Measurements from ENCODE around the gene ENTPD8. TPM values are rescaled to one million over a fixed set of nuclear protein-coding genes. Genes with fewer than 3 reads are reported as not detected.

Gene ENTPD8
- total RNA-seq, 1 donor: not detected

DNA sequence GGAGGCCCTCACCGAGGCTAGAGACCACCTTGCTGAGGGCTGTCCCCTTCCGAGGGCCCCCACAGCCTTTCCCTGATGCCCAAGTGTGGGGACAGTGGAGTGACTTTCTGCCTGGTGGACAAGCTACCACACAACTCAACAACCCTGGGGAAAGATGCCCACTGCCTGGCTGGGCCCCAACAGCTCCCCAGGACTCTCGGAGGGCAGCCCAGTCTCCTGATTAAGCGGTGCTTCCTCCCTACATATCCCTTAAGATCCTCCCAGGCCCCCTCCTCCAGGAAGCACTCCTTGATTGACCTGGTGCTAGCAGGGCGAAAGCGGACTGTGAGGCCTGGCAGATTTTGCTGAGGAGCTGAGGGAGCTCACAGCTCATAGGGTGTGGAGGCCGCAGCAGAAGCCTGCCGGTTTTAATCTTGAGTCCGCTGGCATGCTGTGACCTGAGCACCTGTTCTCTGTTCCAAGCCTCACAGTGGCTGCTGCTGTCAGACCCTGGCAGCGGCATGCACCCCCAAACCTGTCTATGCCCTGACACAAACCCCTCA is 15.8 kb upstream of the ENTPD8 start:
- H3K36me3 ChIP-seq (ENCODE audit: insufficient read depth, low read length): peaks cover 23% of the 10 kb centered on the region
- peaks cover 31% of the 10 kb centered on the region for H3K4me1 ChIP-seq (ENCODE audit: insufficient read depth, low read length)

DNA sequence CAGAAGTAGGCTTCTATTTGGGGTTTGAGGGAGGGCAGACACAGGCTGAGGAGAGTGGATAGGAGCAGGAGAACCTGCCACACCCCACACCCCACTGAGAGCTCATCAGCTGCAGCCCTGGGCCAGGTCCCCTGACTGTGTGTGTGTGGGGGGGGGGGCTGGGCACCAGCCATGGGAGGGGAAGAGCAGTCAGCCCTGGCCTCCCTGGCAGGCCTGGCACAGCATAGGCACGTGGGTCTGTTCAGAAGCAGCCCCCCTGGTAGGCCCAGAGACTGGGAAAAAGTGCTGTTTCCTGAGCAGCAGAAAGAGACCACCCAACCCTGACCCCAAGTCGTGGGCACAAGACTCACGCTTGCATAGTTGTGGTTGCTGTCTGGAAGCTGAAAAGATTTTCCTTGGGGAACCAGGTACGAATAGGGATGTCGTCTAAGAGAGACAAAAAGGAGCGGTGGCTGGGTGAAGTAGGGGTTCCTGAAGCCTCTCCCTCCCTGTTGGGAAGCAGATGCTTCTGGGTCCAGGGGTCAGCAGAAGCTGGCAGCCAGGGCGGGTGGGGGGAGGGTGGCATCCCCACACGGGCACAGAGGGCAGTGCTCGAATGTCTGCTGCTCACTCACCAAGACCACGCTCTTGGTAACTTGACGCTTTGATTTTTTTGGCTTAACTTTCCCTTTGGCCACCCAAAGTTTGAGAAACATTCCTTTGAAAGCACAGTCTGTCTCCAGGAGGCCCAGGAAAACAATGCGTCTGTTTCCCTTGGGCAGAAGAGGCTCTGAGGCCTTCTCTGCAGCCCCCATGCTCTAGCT is 15.1 kb upstream of the ENTPD8 start:
- peak; percentile 98 for DNase-seq (ENCODE audit: insufficient read length, low spot score, missing footprints)
- peaks cover 23% of the 10 kb centered on the region for H3K36me3 ChIP-seq (ENCODE audit: insufficient read depth, low read length)

More for the DNA sequence above, 15.8 kb upstream of the ENTPD8 start:
- no peaks in the 10 kb centered on the region for H3K9me3 ChIP-seq (ENCODE audit: low read depth, low read length)
- peak overlapping the region; percentile 31 for H3K4me3 ChIP-seq (ENCODE audit: insufficient read depth, low read length)
- H3K4me2 ChIP-seq (ENCODE audit: insufficient read depth, low read length): peak overlapping the region; percentile 48
- peaks cover 11% of the 10 kb centered on the region for H3K79me2 ChIP-seq (ENCODE audit: insufficient read depth, low read length)
- TF ChIP-seq, protein P1, sequence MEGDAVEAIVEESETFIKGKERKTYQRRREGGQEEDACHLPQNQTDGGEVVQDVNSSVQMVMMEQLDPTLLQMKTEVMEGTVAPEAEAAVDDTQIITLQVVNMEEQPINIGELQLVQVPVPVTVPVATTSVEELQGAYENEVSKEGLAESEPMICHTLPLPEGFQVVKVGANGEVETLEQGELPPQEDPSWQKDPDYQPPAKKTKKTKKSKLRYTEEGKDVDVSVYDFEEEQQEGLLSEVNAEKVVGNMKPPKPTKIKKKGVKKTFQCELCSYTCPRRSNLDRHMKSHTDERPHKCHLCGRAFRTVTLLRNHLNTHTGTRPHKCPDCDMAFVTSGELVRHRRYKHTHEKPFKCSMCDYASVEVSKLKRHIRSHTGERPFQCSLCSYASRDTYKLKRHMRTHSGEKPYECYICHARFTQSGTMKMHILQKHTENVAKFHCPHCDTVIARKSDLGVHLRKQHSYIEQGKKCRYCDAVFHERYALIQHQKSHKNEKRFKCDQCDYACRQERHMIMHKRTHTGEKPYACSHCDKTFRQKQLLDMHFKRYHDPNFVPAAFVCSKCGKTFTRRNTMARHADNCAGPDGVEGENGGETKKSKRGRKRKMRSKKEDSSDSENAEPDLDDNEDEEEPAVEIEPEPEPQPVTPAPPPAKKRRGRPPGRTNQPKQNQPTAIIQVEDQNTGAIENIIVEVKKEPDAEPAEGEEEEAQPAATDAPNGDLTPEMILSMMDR (IDR thresholded peaks at IDR 0.05; ENCODE audit: extremely low read depth, low read depth, low read length): no peak
- no peak overlapping the region for H2AFZ ChIP-seq (ENCODE audit: low read length)
- no peaks in the 10 kb centered on the region for H3K27me3 ChIP-seq (ENCODE audit: insufficient read depth, low read length)
- peak overlapping the region; percentile 63 for H3K27ac ChIP-seq (ENCODE audit: low read depth, low read length)
- peaks cover 39% of the 10 kb centered on the region for H4K20me1 ChIP-seq (ENCODE audit: insufficient read depth, low read length)
- DNase-seq (ENCODE audit: insufficient read length, low spot score, missing footprints): no peak

DNA sequence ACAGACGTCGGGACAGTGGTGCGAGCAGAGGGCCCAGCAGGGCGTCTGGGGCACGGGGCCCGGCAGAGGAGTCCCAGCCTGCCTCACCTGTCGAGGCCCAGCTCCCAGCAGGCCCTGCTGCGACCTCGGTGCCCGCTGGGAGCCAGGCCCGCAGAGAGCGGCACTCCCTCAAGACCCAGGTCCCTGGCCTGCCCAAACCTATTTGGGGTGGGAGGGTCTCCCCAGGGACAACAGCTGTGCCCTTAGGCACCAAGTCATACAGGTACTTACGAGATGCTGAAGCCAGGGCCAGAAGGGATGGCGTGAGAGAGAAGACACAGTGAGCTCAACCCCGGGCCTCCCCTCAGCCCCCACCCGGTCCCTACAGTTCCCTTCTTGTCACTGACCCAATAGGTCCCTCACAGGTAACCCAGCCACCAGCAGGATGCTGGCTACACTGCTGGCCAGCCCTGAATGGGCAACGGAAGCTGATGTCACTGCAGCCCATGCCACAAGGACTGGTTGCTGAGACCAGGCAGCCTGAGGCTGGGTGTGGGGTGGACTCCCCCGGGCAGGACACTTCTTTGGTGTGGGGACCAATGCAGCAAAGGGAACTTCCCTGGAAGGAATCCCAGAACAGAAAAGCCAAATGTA is 14.3 kb upstream of the ENTPD8 start:
- Histone ChIP-seq H4K20me1 (ENCODE audit: insufficient read depth, low read length) (peaks cover 39% of the 10 kb centered on the region), H3K4me1 (ENCODE audit: insufficient read depth, low read length) (peaks cover 31% of the 10 kb centered on the region), H3K4me3 (ENCODE audit: insufficient read depth, low read length) (no peak overlapping the region), H3K27ac (ENCODE audit: low read depth, low read length) (no peak overlapping the region), H3K36me3 (ENCODE audit: insufficient read depth, low read length) (peaks cover 23% of the 10 kb centered on the region), H3K9me3 (ENCODE audit: low read depth, low read length) (no peaks in the 10 kb centered on the region), H3K4me2 (ENCODE audit: insufficient read depth, low read length) (no peak overlapping the region), H3K27me3 (ENCODE audit: insufficient read depth, low read length) (no peaks in the 10 kb centered on the region), H2AFZ (ENCODE audit: low read length) (no peak overlapping the region), H3K79me2 (ENCODE audit: insufficient read depth, low read length) (peaks cover 11% of the 10 kb centered on the region)
- TF ChIP-seq, protein P1 (IDR thresholded peaks at IDR 0.05; ENCODE audit: extremely low read depth, low read depth, low read length): no peak
- peak; percentile 58 for DNase-seq (ENCODE audit: insufficient read length, low spot score, missing footprints)

More for the DNA sequence above, 15.1 kb upstream of the ENTPD8 start:
- Histone ChIP-seq H2AFZ (ENCODE audit: low read length) (no peak overlapping the region), H3K27me3 (ENCODE audit: insufficient read depth, low read length) (no peaks in the 10 kb centered on the region), H3K9me3 (ENCODE audit: low read depth, low read length) (no peaks in the 10 kb centered on the region), H3K4me3 (ENCODE audit: insufficient read depth, low read length) (peak overlapping the region; percentile 31), H4K20me1 (ENCODE audit: insufficient read depth, low read length) (peaks cover 39% of the 10 kb centered on the region), H3K79me2 (ENCODE audit: insufficient read depth, low read length) (peaks cover 11% of the 10 kb centered on the region), H3K4me2 (ENCODE audit: insufficient read depth, low read length) (peak overlapping the region; percentile 48), H3K27ac (ENCODE audit: low read depth, low read length) (peak overlapping the region; percentile 63), H3K4me1 (ENCODE audit: insufficient read depth, low read length) (peaks cover 31% of the 10 kb centered on the region)
- TF ChIP-seq, protein P1 (IDR thresholded peaks at IDR 0.05; ENCODE audit: extremely low read depth, low read depth, low read length): no peak

All from osteoblast (primary cell).